HepG2 (cell line): ENCODE measurements around the gene ALDH16A1. TPM values are rescaled to one million over a fixed set of nuclear protein-coding genes. Genes with fewer than 3 reads are reported as not detected.

Experiments used
- ATM ChIP-seq: fragments of 450-650 bp; IDR thresholded peaks from 2 replicates; pipeline ENCODE4 v1.7.1; 2017; ENCODE audit warnings: mild to moderate bottlenecking, borderline replicate concordance
- GZF1 ChIP-seq: sonication (generic); formaldehyde crosslinking; IDR thresholded peaks from 2 replicates; pipeline ENCODE4 v1.5.1; 2020; ENCODE audit warnings: mild to moderate bottlenecking, missing genetic modification reagents
- HDAC2 ChIP-seq: sonication (generic); formaldehyde crosslinking; IDR thresholded peaks from 2 replicates; pipeline ENCODE4 v1.4.0; 2020; ENCODE audit warnings: missing genetic modification reagents
- RAD21 ChIP-seq: fragments of 450-650 bp; formaldehyde crosslinking; IDR thresholded peaks from 2 replicates; pipeline ENCODE4 v1.5.0; 2020; ENCODE audit warnings: mild to moderate bottlenecking
- SP140L ChIP-seq: sonication (generic); formaldehyde crosslinking; IDR thresholded peaks from 2 replicates; pipeline ENCODE4 v1.4.0; 2020; ENCODE audit warnings: missing genetic modification reagents, borderline replicate concordance
- SPEN ChIP-seq: sonication (generic); formaldehyde crosslinking; IDR thresholded peaks from 2 replicates; pipeline ENCODE4 v1.5.1; 2020; ENCODE audit warnings: low read depth, mild to moderate bottlenecking, missing genetic modification reagents
- ZMAT3 ChIP-seq: sonication (generic); formaldehyde crosslinking; conservative IDR thresholded peaks from 2 replicates; pipeline ENCODE4 v1.7.0; 2021; ENCODE audit warnings: missing genetic modification reagents
- ZMYM3 ChIP-seq: sonication (generic); formaldehyde crosslinking; IDR thresholded peaks from 2 replicates; pipeline ENCODE4 v1.5.1; 2020; ENCODE audit warnings: mild to moderate bottlenecking, missing genetic modification reagents
- ZNF572 ChIP-seq: sonication (generic); formaldehyde crosslinking; IDR thresholded peaks from 2 replicates; pipeline ENCODE4 v1.5.1; 2020; ENCODE audit warnings: mild to moderate bottlenecking, missing genetic modification reagents
- ZSCAN12 ChIP-seq: sonication (generic); formaldehyde crosslinking; IDR thresholded peaks from 2 replicates; pipeline ENCODE4 v1.9.0; 2021; ENCODE audit warnings: mild to moderate bottlenecking, missing genetic modification reagents
- polyA plus RNA-seq, 8 experiments: library from polyadenylated mRNA; depleted of rRNA in 3 of 8; stranded (reverse) in 7 of 8; unstranded in 1 of 8; fragments of >200 nt; fragmentation: Illumina TruSeq in 4 of 8; extraction: Trizol in 4 of 8; gene quantifications; 2 replicates each; pipeline versions ENCODE4 v1.2.1 to v1.2.3, GENCODE V29; 2011 to 2016; ENCODE audit warnings: low read depth in 4 of 8, missing spikeins in 1 of 8, mixed read lengths in 1 of 8; ENCODE audit not compliant: insufficient read depth in 1 of 8
- total RNA-seq, 5 experiments: library from RNA; depleted of rRNA; stranded (reverse); fragments of >200 nt; fragmentation: Illumina TruSeq; extraction: Trizol; gene quantifications; 2 replicates each; pipeline ENCODE4 v1.2.3, GENCODE V29; 2016; ENCODE audit warnings: low read depth in 1 of 5
- TF ChIP-seq, protein P1 (sequence below), 2 experiments: fragments of 450-650 bp in 1 of 2; sonication (generic) in 1 of 2; formaldehyde crosslinking in 1 of 2; IDR thresholded peaks; 2 replicates each; pipeline versions ENCODE4 v1.6.1 to v1.8.0; 2016 to 2022; ENCODE audit warnings: antibody characterized with exemption in 1 of 2, mild to moderate bottlenecking in 1 of 2, missing genetic modification reagents in 1 of 2
- TF ChIP-seq, protein P2 (sequence below): sonication (generic); formaldehyde crosslinking; IDR thresholded peaks from 2 replicates; pipeline ENCODE4 v1.8.0; 2022; ENCODE audit warnings: missing genetic modification reagents, low read depth, mild to moderate bottlenecking, borderline replicate concordance
- TF ChIP-seq, protein P3 (sequence below): sonication (generic); formaldehyde crosslinking; IDR thresholded peaks from 2 replicates; pipeline ENCODE4 v1.8.1; 2022; ENCODE audit warnings: low read depth, mild to moderate bottlenecking, missing genetic modification reagents
- TF ChIP-seq, protein P4 (sequence below): sonication (generic); formaldehyde crosslinking; IDR thresholded peaks from 2 replicates; pipeline ENCODE4 v1.8.0; 2022; ENCODE audit warnings: mild to moderate bottlenecking, missing genetic modification reagents; ENCODE audit not compliant: insufficient replicate concordance

The ALDH16A1 gene
- total and polyA plus RNA-seq, 2 of the 13 experiments (the other 11 are each of a cell fraction or from before 2014, with no cell fraction given), result 8.4 to 34.9 TPM

DNA sequence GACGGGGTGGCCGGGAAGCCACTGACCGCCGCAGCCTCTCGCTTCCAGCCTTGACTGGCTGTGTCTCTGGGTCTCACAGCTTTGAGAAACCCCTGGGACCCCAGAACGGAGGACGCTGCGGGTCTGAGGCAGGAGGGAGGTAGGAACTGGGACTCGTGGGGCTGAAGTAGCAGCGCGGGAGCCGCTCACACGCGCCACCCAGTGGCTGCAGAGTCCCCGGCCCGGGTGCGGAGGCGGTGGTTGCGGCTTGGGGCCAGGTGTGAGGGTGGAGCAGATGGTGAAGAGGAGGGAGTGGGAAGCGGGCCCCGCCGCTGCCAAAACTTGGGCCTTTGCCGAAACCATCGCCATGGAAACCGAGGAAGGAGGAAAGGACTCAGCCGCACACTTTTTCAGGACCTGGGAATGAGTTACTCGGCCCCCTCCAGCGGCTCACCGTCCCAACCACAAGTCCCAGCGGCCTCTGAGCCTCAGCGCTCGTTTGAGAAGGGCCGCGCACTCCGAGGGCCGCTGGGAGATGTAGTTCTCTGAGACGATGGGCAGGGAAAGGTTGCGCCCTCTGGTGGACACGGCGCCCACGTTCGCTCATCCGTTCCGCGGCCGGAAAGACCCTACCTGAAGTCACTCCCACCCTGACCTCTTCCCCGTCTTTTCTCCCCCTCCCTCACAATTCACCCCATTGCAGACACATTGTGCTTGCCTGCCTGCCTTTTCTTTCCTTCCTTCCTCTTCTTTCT is 9.5 kb upstream of the ALDH16A1 start (continued):
- TF ChIP-seq, protein P1, sequence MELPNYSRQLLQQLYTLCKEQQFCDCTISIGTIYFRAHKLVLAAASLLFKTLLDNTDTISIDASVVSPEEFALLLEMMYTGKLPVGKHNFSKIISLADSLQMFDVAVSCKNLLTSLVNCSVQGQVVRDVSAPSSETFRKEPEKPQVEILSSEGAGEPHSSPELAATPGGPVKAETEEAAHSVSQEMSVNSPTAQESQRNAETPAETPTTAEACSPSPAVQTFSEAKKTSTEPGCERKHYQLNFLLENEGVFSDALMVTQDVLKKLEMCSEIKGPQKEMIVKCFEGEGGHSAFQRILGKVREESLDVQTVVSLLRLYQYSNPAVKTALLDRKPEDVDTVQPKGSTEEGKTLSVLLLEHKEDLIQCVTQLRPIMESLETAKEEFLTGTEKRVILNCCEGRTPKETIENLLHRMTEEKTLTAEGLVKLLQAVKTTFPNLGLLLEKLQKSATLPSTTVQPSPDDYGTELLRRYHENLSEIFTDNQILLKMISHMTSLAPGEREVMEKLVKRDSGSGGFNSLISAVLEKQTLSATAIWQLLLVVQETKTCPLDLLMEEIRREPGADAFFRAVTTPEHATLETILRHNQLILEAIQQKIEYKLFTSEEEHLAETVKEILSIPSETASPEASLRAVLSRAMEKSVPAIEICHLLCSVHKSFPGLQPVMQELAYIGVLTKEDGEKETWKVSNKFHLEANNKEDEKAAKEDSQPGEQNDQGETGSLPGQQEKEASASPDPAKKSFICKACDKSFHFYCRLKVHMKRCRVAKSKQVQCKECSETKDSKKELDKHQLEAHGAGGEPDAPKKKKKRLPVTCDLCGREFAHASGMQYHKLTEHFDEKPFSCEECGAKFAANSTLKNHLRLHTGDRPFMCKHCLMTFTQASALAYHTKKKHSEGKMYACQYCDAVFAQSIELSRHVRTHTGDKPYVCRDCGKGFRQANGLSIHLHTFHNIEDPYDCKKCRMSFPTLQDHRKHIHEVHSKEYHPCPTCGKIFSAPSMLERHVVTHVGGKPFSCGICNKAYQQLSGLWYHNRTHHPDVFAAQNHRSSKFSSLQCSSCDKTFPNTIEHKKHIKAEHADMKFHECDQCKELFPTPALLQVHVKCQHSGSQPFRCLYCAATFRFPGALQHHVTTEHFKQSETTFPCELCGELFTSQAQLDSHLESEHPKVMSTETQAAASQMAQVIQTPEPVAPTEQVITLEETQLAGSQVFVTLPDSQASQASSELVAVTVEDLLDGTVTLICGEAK (IDR thresholded peaks at IDR 0.05), result no peak
- TF ChIP-seq, protein P1 (CRISPR knock-in tag; IDR thresholded peaks at IDR 0.05), result peak; percentile 46; the same call in 1 of the 2 replicates
- TF ChIP-seq HDAC2 (CRISPR knock-in tag) (no peak), RAD21 (CRISPR knock-in tag) (peak; percentile 84), ZSCAN12 (CRISPR knock-in tag) (no peak), SPEN (CRISPR knock-in tag) (no peak), ATM (no peak), ZMYM3 (CRISPR knock-in tag) (no peak), ZMAT3 (CRISPR knock-in tag) (no peak), ZNF572 (CRISPR knock-in tag) (peak; percentile 88; the same call in 1 of the 2 replicates), GZF1 (no peak), SP140L (CRISPR knock-in tag) (no peak)
- TF ChIP-seq, protein P2, sequence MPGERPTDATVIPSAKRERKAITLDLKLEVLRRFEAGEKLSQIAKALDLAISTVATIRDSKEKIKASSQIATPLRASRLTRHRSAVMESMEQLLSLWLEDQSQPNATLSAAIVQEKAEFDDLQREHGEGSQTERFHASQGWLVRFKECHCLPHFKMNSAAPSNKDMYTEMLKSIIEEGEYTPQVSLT (CRISPR knock-in tag), result no peak
- TF ChIP-seq, protein P3, sequence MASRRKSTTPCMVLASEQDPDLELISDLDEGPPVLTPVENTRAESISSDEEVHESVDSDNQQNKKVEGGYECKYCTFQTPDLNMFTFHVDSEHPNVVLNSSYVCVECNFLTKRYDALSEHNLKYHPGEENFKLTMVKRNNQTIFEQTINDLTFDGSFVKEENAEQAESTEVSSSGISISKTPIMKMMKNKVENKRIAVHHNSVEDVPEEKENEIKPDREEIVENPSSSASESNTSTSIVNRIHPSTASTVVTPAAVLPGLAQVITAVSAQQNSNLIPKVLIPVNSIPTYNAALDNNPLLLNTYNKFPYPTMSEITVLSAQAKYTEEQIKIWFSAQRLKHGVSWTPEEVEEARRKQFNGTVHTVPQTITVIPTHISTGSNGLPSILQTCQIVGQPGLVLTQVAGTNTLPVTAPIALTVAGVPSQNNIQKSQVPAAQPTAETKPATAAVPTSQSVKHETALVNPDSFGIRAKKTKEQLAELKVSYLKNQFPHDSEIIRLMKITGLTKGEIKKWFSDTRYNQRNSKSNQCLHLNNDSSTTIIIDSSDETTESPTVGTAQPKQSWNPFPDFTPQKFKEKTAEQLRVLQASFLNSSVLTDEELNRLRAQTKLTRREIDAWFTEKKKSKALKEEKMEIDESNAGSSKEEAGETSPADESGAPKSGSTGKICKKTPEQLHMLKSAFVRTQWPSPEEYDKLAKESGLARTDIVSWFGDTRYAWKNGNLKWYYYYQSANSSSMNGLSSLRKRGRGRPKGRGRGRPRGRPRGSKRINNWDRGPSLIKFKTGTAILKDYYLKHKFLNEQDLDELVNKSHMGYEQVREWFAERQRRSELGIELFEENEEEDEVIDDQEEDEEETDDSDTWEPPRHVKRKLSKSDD (CRISPR knock-in tag), result 0 out of 2 replicates have a peak, but pooled peaks have one; percentile 39
- TF ChIP-seq, protein P4, sequence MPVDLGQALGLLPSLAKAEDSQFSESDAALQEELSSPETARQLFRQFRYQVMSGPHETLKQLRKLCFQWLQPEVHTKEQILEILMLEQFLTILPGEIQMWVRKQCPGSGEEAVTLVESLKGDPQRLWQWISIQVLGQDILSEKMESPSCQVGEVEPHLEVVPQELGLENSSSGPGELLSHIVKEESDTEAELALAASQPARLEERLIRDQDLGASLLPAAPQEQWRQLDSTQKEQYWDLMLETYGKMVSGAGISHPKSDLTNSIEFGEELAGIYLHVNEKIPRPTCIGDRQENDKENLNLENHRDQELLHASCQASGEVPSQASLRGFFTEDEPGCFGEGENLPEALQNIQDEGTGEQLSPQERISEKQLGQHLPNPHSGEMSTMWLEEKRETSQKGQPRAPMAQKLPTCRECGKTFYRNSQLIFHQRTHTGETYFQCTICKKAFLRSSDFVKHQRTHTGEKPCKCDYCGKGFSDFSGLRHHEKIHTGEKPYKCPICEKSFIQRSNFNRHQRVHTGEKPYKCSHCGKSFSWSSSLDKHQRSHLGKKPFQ (CRISPR knock-in tag), result no peak
